Esophagus muscularis mucosa (tissue), 4 donors: Measurements from ENCODE around the gene PTPN11. TPM values are rescaled to one million over a fixed set of nuclear protein-coding genes. Genes with fewer than 3 reads are reported as not detected.
"Not testable (repeated sequence)": the region's sequence is repeated elsewhere in the genome, so short reads cannot be mapped to it uniquely, and the experiment has no call there.

ENCODE experiments used
- DNase-seq: peaks from one replicate; pipeline ENCODE4 v3.0.0-alpha.2; 2017; ENCODE audit errors: extremely low spot score
- H3K27ac ChIP-seq, 4 donors: fragments of 200-600 bp; sonication (generic); replicated peaks in 1 of 4; 1 replicate in 3 of 4; 2 replicates in 1 of 4; pipeline ENCODE4 v1.5.1; 2016 to 2019; ENCODE audit warnings: mild to moderate bottlenecking in 1 of 4
- H3K27me3 ChIP-seq, 4 donors: fragments of 200-600 bp; sonication (generic); one replicate each; pipeline versions ENCODE4 v1.5.1 to v1.6.0; 2016 to 2019
- H3K36me3 ChIP-seq, 4 donors: fragments of 200-600 bp; sonication (generic); one replicate each; pipeline ENCODE4 v1.5.1; 2016 to 2019
- H3K4me1 ChIP-seq, 4 donors: fragments of 200-600 bp; sonication (generic); one replicate each; pipeline ENCODE4 v1.5.1; 2016 to 2019
- H3K4me3 ChIP-seq, 4 donors: fragments of 200-600 bp; sonication (generic); 1 replicate in 2 of 4; 2 replicates in 2 of 4; pipeline ENCODE4 v1.5.1; 2016 to 2019; ENCODE audit warnings: mild to moderate bottlenecking in 4 of 4, moderate library complexity in 1 of 4
- H3K9me3 ChIP-seq, 4 donors: fragments of 200-600 bp; sonication (generic); 1 replicate in 3 of 4; 2 replicates in 1 of 4; pipeline ENCODE4 v1.5.1; 2016 to 2019
- EP300 ChIP-seq: sonication (generic); formaldehyde crosslinking; IDR thresholded peaks from one replicate; pipeline ENCODE4 v1.6.1; 2017; ENCODE audit warnings: antibody characterized with exemption
- POLR2A ChIP-seq: fragments of 450-650 bp; IDR thresholded peaks from one replicate; pipeline ENCODE4 v1.6.1; 2017; ENCODE audit warnings: antibody characterized with exemption, moderate library complexity, mild to moderate bottlenecking, low read depth
- POLR2AphosphoS5 ChIP-seq, 2 donors: sonication (generic); formaldehyde crosslinking; IDR thresholded peaks; one replicate each; pipeline ENCODE4 v1.6.1; 2017; ENCODE audit warnings: antibody characterized with exemption in 2 of 2
- WGBS: methylation state at CpG from one replicate; pipeline ENCODE4 v1.1.5; 2018; 5-methylcytosine and 5-hydroxymethylcytosine counted together
- intact Hi-C: fragments of 100-400 bp; cut with DNase I; formaldehyde crosslinking; loops from one replicate; pipeline ENCODE4 v1.15.1; 2023
- total RNA-seq, 4 donors: library from RNA; depleted of rRNA; stranded (reverse); fragments of >200 nt; gene quantifications; one replicate each; pipeline versions ENCODE4 v1.1.0 to v1.2.1, GENCODE V29; 2016
- TF ChIP-seq, protein P1 (sequence below), 3 experiments: fragments of 200-600 bp in 2 of 3; fragments of 450-650 bp in 1 of 3; sonication (generic) in 2 of 3; IDR thresholded peaks; one replicate each; pipeline ENCODE4 v1.5.1; 2017 to 2019; ENCODE audit warnings: antibody characterized with exemption in 3 of 3, mild to moderate bottlenecking in 2 of 3, moderate library complexity in 1 of 3

Gene PTPN11
- total RNA-seq, 4 donors from 2014 or later, result 132 to 142 (median 139) TPM

- no peak for DNase-seq
- peaks cover 0 to 11% (median under 1%) of the 10 kb centered on the region in 4 donors for H3K36me3 ChIP-seq
- no peaks in the 10 kb centered on the region for H3K27me3 ChIP-seq
- 82% methylated on average over 5 of the region's 5 CpGs for WGBS
- H3K4me3 ChIP-seq, result no peak overlapping the region
- no peaks in the 10 kb centered on the region for H3K9me3 ChIP-seq
- H3K27ac ChIP-seq, result no peak overlapping the region
- no peak for TF ChIP-seq POLR2A
- no peak for TF ChIP-seq POLR2AphosphoS5 (IDR thresholded peaks at IDR 0.05)
- TF ChIP-seq, protein P1, sequence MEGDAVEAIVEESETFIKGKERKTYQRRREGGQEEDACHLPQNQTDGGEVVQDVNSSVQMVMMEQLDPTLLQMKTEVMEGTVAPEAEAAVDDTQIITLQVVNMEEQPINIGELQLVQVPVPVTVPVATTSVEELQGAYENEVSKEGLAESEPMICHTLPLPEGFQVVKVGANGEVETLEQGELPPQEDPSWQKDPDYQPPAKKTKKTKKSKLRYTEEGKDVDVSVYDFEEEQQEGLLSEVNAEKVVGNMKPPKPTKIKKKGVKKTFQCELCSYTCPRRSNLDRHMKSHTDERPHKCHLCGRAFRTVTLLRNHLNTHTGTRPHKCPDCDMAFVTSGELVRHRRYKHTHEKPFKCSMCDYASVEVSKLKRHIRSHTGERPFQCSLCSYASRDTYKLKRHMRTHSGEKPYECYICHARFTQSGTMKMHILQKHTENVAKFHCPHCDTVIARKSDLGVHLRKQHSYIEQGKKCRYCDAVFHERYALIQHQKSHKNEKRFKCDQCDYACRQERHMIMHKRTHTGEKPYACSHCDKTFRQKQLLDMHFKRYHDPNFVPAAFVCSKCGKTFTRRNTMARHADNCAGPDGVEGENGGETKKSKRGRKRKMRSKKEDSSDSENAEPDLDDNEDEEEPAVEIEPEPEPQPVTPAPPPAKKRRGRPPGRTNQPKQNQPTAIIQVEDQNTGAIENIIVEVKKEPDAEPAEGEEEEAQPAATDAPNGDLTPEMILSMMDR (IDR thresholded peaks at IDR 0.05), result no peak
- no peak for TF ChIP-seq EP300
- intact Hi-C loops, result no loop called here
- no peaks in the 10 kb centered on the region for H3K4me1 ChIP-seq
Observed at GRCh38 chr12:112515868-112516267, 97.1 kb downstream of the PTPN11 start.

DNA sequence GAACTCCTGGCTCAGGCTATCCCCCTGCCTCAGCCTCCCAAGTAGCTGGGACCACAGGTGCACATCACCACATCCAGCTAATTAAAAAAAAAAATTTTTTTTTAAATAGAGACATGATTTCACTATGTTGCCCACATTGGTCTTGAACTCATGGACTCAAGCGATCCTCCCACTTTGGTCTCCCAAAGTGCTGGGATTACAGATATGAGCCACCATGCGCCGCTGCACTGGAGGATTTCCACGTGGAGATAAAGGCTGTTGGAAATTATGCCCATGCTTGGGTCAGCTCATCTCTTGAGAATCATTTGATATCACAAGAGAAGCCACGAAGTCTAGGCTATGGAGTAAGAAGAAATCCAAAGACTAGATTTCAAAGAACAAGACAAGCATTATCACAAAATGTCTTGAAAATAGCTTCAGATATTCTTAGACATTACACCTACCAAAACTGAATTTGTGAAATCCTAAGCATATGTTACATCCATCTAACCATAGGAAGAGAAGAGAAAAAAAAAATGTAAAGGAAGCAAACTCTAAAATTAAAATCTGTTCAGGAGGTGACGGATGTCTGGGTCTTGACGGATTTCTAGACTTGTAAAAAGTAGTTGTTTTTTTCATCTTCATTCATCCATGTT lies 99.1 kb downstream of the PTPN11 start:
- Histone ChIP-seq H3K27me3 (no peaks in the 10 kb centered on the region), H3K9me3 (no peaks in the 10 kb centered on the region), H3K4me1 (no peaks in the 10 kb centered on the region), H3K27ac (no peak overlapping the region), H3K36me3 (no peaks in the 10 kb centered on the region), H3K4me3 (no peak overlapping the region)
- intact Hi-C loops, result no loop called here
- no peak for DNase-seq
- 78% methylated on average over 7 of the region's 7 CpGs for WGBS
- TF ChIP-seq POLR2A, result no peak
- TF ChIP-seq, protein P1 (IDR thresholded peaks at IDR 0.05), result no peak
- TF ChIP-seq EP300, result no peak
- TF ChIP-seq POLR2AphosphoS5 (IDR thresholded peaks at IDR 0.05), result no peak

- H3K27me3 ChIP-seq, result no peaks in the 10 kb centered on the region
- DNase-seq, result no peak
- no peak for TF ChIP-seq EP300
- TF ChIP-seq POLR2A, result no peak
- TF ChIP-seq, protein P1 (IDR thresholded peaks at IDR 0.05), result no peak
- no peak for TF ChIP-seq POLR2AphosphoS5 (IDR thresholded peaks at IDR 0.05)
- 87% methylated on average over 7 of the region's 7 CpGs for WGBS
- H3K9me3 ChIP-seq, result no peaks in the 10 kb centered on the region
- intact Hi-C loops, result no loop called here
- no peak overlapping the region for H3K27ac ChIP-seq
- no peak overlapping the region for H3K4me3 ChIP-seq
- no peaks in the 10 kb centered on the region for H3K4me1 ChIP-seq
- no peaks in the 10 kb centered on the region for H3K36me3 ChIP-seq
Observed at GRCh38 chr12:112518365-112518735, 99.6 kb downstream of the PTPN11 start.

- H3K4me3 ChIP-seq, intact Hi-C loops, H3K4me1 ChIP-seq, H3K27me3 ChIP-seq, DNase-seq, H3K9me3 ChIP-seq, H3K27ac ChIP-seq, H3K36me3 ChIP-seq: not testable (repeated sequence)
- 80% methylated on average over 1 of the region's 26 CpGs for WGBS
Observed at GRCh38 chr12:112519841-112520340, 101.1 kb downstream of the PTPN11 start.

DNA sequence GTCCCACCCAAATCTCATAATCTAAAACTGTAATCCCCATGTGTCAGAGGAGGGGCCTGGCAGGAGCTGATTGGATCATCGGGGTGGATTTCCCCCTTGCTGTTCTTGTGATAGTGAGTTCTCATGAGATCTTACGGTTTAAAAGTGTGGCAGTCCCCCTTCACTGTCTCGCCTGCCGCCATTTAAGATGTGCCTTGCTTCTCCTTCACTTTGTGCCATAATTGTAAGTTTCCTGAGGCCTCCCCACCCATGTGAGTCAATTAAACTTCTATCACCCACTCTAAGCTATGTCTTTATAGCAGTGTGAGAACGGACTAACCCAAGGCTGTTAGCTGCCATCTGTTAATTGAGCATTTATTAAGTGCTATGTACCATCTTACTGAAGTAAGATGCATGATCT lies 105.1 kb downstream of the PTPN11 start:
- Histone ChIP-seq H3K9me3 (no peaks in the 10 kb centered on the region), H3K4me3 (no peak overlapping the region), H3K36me3 (no peaks in the 10 kb centered on the region), H3K4me1 (no peaks in the 10 kb centered on the region), H3K27me3 (no peaks in the 10 kb centered on the region), H3K27ac (no peak overlapping the region)
- DNase-seq, result no peak
- intact Hi-C loops, result no loop called here
- TF ChIP-seq, protein P1 (IDR thresholded peaks at IDR 0.05), result no peak
- no peak for TF ChIP-seq EP300
- no peak for TF ChIP-seq POLR2A
- TF ChIP-seq POLR2AphosphoS5 (IDR thresholded peaks at IDR 0.05), result no peak
- 87% methylated on average over 5 of the region's 5 CpGs for WGBS
